ENCODE results near the gene GPR142.

DNA sequence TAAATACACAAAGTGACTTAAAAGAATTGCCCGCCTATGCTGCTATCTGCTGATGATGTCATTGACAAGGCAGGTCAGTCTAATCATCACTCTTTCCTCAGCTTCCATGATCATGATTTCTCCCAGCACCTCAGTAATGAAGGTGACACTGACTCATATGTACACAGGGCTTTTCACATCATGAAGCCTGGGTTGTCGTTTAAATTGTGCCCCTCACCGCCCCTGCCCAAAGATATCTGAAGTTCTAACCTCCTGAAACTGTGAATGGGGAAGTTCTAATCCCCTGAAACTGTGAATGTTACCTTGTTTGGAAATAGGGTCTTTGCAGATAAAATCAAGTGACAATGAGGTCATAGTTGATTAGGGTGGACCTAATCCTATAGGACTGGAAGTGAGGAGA, 47.2 kb downstream of the GPR142 start:
- TF ChIP-seq, protein P1, sequence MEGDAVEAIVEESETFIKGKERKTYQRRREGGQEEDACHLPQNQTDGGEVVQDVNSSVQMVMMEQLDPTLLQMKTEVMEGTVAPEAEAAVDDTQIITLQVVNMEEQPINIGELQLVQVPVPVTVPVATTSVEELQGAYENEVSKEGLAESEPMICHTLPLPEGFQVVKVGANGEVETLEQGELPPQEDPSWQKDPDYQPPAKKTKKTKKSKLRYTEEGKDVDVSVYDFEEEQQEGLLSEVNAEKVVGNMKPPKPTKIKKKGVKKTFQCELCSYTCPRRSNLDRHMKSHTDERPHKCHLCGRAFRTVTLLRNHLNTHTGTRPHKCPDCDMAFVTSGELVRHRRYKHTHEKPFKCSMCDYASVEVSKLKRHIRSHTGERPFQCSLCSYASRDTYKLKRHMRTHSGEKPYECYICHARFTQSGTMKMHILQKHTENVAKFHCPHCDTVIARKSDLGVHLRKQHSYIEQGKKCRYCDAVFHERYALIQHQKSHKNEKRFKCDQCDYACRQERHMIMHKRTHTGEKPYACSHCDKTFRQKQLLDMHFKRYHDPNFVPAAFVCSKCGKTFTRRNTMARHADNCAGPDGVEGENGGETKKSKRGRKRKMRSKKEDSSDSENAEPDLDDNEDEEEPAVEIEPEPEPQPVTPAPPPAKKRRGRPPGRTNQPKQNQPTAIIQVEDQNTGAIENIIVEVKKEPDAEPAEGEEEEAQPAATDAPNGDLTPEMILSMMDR (IDR thresholded peaks at IDR 0.05): no peak
- no peak for TF ChIP-seq POLR2AphosphoS5 (IDR thresholded peaks at IDR 0.05)

Data from esophagus muscularis mucosa (tissue), 3 donors.